Erythroblast (primary cell): Measurements from ENCODE around the gene EIF3B.
"Not testable (repeated sequence)": the region's sequence is repeated elsewhere in the genome, so short reads cannot be mapped to it uniquely, and the experiment has no call there.

ENCODE experiments used
- DNase-seq, 2 experiments: peaks; one replicate each; lab custom pipeline; 2025; lab: John Stamatoyannopoulos, UW
- GATA1 ChIP-seq: IDR thresholded peaks from 2 replicates; pipeline ENCODE4 v1.6.1; 2011; ENCODE audit warnings: low read depth, mild to moderate bottlenecking, control low read depth, low read length, moderate library complexity
- POLR2A ChIP-seq: IDR thresholded peaks from 2 replicates; pipeline ENCODE4 v1.6.1; 2011; ENCODE audit warnings: mild to moderate bottlenecking, low read length

The EIF3B gene

DNA sequence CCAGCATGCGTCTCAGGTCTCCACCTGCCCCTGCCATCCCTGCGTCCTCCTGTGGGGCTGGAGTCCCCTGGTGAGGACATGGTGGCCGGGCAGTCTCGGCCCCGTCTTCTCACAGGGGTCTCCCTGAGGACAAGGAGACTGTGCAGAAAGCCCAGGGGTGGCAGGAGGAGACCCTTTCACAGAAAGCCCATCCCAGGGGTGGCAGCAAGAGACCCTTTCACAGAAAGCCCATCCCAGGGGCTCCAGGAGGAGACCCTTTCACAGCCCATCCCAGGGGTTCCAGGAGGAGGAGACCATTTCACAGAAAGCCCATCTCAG is 34.0 kb downstream of the EIF3B start:
- no peak for DNase-seq
- no peak for TF ChIP-seq POLR2A
- TF ChIP-seq GATA1 = no peak

DNA sequence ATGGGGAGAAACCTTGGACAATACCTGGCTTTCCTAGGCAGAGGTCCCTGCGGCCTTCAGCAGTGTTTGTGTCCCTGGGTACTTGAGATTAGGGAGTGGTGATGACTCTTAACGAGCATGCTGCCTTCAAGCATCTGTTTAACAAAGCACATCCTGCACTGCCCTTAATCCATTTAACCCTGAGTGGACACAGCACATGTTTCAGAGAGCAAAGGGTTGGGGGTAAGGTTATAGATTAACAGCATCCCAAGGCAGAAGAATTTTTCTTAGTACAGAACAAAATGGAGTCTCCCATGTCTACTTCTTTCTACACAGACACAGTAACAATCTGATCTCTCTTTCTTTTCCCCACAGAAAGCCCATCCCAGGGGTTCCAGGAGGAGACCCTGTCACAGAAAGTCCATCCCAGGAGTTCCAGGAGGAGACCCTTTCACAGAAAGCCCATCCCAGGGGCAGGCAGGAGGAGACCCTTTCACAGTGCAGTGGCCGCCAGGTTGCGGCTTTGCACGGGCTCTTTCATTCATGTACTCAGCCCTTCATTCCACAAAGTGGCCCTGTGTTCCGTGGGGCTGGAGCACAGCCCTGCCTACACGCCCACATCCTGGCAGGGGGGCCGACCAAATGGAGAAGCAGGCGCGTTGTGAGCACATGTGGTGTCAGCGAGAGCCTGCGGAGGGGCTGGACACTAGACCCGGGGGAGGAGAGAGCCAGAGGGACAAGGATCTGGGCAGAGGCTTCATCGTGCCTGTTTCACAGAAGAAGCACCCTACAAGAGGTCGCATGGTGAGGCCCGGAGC is 35.6 kb downstream of the EIF3B start:
- DNase-seq = not testable (repeated sequence)

DNA sequence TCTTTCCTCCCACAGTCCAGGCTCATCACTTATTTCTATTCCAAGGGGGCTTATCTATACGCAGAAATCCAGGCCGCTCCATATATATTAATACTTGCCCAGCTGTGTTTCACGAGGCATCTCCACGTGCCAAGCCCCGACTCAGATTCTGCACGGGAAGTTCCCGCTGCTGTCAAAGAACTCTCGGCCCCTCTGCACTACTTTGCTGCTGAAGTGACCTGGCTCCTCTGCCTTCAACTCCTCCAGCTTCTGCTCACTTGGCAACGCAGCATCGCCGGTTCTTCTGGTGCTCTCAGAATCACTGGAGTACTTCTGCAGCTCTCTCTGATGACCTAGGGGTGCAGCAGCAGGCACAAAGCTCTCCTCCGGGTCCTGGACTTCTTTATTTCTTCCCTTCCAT is 39.1 kb downstream of the EIF3B start:
- DNase-seq = no peak
- TF ChIP-seq GATA1 (no peak), POLR2A (no peak)

DNA sequence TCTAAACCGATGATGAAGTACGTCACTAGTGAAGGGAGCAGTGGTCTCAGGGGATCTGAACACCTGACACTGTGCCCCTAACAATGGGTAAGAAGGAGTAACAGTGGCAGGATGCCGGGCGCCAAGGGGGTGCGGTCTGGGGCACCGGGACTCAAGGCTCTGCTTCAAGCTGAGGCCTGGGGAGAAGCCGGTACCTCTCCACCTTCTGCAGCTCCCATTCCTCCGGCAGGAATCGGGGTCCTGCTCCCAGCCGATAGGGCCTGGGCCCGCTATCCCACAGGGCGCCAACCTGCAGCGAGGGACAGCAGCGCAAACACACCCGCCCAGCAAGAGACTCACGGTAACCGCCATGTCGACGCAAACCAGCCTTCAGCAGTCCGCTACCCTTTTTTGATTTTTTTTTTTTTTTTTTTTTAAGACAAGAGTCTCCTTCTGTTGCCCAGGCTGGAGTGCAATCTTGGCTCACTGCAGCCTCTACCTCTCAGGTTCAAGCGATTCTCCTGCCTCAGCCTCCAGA is 40.0 kb downstream of the EIF3B start:
- no peak for DNase-seq
- TF ChIP-seq GATA1 (no peak), POLR2A (no peak)

DNA sequence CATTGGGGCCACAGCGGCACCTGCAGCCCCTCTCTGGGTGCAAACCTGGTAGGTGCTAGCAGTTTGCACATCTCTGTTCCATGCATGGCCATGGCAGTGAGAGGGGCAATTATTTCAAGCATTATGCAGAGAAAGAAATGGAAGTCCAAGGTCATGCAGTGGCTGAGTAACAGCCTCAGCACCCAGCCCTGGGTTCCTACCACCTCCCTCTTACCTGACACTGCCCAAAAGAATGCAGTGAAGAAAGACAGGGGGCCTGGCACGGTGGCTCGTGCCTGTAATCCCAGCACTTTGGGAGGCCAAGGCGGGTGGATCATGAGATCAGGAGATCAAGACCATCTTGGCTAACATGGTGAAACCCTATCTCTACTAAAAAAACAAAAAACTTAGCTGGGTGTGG is 43.9 kb downstream of the EIF3B start:
- TF ChIP-seq POLR2A (no peak), GATA1 (no peak)
- DNase-seq = no peak

DNA sequence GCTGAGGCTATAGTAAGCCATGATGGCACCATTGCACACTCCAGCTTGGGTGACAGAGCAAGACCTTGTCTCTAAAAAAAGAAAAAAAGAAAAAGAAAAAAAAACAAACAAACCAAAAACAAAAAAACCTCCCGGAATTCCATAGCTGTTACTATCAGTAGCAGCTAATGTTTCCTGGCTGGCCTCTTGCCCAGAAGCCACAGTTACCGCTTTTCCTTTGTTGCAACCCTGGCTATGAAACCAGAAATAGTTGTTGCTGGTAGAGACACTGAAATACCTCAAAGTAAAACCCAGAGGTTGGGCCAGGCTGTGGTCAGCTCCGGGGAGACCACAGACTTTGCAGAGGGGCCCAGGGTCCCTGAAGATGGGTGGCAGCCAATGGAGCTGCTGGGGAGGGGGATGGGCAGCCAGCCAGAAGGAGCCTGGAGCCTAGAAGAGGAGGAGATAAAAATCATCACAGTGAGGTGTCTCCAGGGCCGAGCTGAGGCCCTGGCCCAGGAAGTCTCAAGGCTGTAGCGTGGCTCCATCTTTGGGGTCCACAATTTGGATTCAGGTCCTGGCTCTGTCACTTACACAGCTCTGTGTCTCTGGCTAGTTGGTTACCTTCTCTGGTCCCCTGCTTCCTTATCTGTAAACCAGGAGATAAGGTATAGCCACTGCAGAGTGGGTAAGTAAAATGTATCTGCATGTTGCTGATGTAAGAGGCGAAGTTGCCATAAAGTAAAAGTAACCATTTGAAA is 45.4 kb downstream of the EIF3B start:
- DNase-seq = peak; percentile 67 to 76
- TF ChIP-seq POLR2A = peak; percentile 24
- TF ChIP-seq GATA1 = no peak

DNA sequence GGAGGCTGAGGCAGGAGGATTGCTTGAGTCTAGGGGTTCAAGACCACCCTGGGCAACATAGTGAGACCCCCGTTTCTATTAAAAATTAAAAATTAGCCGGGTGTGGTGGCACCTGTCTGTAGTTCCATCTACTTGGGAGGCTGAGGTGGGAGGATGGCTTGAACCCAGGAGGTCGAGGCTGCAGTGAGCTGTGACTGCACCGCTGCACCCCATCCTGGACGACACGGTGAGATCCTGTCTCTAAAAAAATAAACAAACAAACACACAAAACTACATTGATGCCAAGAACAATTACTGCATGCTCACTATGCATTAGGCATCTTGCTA is 48.0 kb downstream of the EIF3B start:
- no peak for TF ChIP-seq GATA1
- no peak for TF ChIP-seq POLR2A
- no peak for DNase-seq

DNA sequence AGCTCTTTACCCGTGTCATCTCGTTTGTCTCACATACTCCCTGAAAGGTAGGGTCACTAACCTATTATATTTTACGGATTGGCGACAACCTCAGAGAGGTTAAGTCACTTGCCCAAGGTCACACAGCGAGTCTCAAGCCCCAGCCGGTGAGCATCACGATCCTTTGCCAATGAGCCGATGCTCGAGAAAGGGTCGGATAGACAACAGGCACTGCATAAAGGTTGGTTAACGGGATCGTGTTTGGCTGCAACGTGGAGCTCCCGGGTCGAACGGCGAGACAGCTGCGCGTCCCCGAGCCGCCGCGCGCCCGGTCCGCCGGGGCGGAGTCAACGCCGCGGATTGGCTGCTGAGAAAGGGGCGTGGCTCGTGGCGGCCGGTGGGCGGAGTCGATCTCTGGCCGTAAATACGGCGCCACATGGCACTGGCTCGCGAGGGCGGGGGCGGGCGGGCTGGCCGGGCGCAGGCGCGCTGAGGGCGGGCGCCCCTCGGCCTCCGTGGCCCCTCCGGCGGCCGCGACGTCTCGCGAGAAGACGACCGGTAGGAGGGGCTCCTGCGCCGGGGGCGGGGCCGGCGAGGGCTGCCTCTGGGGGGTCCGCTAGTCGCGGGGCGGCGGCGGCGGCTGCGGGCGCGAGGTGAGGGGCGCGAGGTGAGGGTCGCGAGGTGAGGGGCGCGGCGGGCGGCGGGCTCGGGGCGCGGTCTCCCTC is 48.5 kb downstream of the EIF3B start, which contains the start of gene CHST12:
TSS of gene CHST12 (plus strand) at position 598 of the 704 bp plus-strand sequence. CDS start 29,029 bp downstream, outside the sequence.
- TF ChIP-seq POLR2A (peak; percentile 81), GATA1 (no peak)
- DNase-seq = peak; percentile 97 to 99

DNA sequence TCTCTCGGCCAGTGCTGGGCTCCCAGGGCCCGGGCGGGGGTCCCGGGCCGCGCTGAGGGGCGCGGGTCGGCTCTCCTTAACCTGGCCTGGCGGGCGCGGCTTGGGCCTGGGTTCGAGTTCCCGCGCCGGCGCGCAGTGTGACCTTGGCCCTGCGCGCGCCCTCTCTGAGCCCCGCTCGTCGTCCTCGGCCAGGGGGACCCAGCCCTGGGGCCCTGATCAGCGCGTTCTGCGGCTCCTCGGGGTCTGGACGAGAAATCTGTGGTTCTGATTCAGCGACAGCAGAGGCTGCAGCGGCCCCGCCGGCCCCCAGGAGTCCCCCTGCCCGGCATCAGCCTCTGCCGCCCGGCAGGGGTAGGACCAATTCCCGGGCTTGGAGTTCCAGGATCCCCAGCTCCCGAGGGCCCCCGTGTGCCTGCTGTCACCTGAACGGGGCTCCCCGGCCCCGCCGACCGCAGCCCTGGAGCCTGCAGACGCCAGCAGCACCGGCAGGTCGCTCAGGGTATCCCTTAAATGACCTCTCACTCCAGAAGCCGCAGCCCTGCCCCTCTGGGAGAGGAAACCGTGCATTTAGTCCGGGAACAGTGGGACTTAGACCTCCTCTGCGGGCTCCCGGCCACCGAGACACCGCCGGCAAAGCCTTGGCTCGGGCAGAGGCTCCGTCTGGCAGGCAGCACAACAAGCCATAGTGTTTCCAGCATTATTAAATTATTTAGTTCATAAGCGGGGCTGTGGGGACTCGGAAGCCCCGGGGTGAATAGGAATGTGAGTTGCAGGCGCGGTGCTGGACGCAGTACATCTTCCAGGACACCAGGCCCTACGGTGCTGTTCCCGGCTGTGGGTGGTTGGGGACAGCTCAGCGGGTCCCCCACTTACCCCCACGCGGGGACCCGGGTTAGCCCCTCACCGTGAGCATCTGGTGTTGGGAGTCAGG is 49.4 kb downstream of the EIF3B start:
- TF ChIP-seq GATA1 (no peak), POLR2A (no peak)
- DNase-seq = peak; percentile 54 to 64

DNA sequence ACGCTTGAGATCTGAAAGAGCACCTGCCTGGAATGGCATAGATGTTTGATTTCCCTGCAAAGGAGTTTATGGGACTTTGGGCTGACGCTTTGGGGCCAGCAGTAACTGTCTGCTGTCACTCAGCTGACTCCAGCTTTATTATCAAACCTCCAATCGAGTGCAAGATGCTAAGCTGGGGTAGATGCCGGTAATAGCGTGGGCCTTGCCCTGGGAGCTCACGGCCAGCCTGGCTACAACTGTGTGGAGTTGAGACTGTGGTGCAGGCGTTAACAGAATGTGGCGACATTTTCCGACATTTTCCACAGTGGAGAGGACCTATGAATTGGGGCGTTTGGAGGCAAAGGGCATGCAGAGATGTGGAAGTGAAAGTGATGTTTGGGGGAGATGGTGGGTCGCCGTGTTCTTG is 50.1 kb downstream of the EIF3B start:
- TF ChIP-seq POLR2A (no peak), GATA1 (no peak)
- DNase-seq = peak; percentile 51 to 58

DNA sequence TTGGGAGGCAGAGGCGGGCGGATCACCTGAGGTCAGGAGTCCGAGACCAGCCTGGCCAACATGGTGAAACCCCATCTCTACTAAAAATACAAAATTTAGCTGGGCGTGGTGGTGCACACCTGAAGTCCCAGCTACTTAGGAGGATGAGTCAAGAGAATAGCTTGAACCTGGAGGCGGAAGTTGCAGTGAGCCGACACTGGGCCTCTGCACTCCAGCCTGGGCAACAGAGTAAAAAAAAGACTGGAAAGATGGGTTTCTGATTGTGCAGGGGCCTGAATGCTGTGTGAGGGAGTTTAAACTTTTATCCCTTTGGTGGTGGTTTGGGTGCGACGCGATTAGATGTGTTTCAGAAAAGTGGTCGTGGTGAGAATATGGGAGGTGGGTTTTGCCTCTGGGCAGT is 50.6 kb downstream of the EIF3B start:
- no peak for TF ChIP-seq GATA1
- TF ChIP-seq POLR2A = no peak
- DNase-seq = no peak

DNA sequence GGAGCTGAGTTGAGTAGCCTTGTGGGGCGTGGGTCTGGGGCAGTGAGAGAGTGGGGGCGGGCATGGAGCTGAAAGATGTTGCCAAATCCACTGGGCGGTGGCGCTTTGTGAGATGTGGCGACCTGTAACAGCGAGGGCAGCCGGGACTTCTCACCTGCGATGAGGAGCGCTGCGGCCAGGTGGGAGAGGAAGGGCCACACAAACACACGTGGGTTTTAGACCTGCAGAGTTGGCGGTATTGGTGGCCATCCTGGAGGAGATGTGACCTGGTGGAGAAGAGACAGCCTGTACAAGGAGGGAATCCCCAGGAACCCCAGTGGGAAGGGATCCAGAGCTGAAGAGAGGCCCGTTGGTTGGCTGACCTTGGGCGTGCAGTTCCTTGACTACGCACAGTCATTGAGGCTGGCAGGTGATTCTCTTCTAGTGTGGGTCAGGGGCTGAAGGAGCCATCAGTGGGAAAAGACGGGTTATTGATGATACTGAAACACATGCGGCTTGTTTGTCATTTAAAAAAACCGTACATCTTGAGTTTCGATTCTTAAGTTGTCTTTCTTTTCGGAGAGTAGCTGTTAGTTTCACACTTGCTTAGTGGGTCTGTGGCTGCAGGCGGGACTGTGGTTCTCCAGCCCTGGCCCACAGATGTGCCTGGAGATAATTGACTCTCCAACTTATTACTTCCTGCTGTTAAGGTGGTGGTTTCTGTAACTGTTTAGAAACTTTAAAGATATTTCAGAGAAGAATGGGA is 51.1 kb downstream of the EIF3B start:
- DNase-seq = peak; percentile 74 to 78
- TF ChIP-seq POLR2A = peak; percentile 19
- no peak for TF ChIP-seq GATA1
